Fibroblast of skin of right biceps (primary cell): ENCODE data around the gene ACTRT2.

ENCODE experiments used
- DNase-seq: peaks from one replicate; pipeline ENCODE4 v3.0.0-alpha.2; 2013

ACTRT2 gene

DNA sequence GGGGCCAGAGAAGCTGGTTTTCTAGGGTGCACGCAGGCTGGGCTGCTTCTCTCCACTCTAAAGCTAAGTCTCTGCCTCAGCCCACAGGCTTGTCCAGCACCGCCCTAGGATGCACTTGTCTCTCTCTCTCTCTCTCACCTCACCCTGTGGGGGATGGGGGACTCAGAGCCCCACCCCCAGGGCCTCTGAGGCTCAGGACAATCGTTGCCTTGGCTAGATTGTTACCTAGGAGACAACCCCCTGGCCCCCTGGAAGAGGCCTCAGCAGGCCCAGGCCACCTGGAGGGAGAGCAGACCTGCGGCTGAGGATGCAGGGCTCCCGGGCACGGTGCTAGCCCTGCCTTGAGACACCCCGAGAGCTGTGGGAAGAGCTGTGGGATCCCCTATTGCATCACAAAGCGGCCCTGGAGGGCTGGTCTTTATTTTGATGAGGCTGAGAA lies at the start of gene ACTRT2:
Gene ACTRT2, plus strand, starts transcription at position 235 of the 439 bp plus-strand sequence. CDS start 220 bp downstream, outside the sequence.
- DNase-seq, result no peak

- DNase-seq, result no peak
These were observed 49.7 kb upstream of the ACTRT2 start for GRCh38 chr1:2971609-2972008.

DNA sequence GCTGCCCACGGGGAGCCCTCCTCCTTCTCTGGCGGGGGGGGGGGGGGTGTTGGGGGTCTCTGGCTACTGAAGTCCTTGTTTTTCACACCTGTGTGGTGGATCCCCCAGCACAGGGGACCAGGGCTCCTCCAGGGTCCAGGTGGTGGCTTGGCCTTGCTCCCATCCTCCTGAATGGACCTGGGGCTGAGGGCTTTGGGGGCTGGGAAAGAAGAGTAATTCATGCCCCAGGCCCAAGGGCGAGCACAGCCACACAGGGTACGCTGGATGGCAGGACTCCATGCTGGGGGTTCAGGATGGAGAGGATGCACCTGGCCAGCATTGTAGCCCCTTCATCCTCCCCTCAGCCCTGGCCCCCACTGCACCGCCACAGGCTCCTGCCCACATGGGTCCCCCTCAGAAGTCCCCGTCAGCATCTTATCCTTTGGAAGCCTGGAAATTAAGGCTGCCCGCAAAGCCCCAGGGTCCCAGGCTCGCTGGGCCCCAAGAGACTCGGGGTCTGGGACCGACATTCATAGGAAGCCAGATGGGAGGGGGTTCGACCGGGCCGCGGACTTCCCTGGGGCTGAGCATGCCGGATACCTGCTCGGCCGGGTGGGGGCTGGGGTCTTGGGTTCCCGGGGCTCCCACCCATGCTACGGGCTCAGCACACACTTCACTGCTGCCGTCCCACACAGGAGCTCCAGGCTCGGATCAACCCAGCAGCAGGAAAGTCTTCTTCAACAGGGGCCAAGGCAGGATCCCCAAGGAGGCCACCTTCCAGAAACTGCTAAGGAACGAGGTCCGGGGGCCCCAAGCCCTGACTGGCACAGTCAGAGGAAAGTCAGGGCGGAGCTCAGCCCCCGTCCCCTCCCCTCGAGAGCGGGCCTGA lies 49.0 kb upstream of the ACTRT2 start:
- DNase-seq, result no peak

- DNase-seq, result no peak
These were observed 48.2 kb upstream of the ACTRT2 start for GRCh38 chr1:2972879-2973575.

DNA sequence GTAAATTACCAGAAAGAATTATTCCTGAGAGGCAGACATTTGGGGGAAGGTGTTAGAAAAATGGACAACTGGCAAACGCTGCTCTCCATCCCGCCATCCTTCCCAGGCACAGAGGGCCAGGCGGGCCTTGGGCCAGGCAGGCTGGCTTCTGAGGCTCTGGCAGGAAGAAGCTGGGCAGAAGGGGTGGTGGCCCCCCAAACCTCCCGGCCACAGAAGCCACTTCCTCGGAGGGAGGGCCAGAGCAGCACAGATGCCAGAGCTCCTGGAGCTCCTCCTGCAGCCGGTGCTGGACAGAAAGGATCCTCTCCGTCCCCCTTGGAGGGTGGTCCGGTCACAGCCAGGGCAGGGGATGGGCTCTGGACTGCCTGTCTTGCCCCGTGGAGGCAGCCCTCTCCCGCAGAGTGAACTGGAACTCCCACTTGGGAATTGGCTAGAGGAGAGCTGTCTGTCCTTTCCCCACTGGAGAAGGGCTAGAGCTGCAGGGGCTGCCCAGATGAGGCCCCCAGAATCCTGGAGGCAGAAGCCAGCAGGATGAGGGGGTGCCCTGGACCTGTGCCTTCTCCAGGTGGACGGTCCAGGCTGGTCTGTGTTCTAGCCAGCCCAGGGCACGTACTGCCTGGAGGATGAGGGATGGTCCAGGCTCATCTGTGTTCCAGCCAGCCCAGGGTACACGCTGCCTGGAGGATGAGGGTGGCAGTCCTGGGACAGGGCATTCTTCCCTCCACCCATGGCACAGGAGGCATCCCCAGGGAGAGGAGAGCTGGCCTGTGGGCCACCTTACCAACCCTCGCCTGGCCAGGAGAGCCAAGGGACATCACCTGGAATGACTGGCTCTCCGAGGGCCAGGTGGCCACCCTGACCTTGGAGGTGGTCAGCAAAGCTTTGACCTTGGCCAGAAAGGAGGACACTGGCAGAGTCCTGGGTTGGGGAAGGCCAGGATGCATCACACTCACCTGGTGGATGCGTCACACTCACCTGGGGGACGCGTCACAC lies 47.4 kb upstream of the ACTRT2 start:
- no peak for DNase-seq

DNA sequence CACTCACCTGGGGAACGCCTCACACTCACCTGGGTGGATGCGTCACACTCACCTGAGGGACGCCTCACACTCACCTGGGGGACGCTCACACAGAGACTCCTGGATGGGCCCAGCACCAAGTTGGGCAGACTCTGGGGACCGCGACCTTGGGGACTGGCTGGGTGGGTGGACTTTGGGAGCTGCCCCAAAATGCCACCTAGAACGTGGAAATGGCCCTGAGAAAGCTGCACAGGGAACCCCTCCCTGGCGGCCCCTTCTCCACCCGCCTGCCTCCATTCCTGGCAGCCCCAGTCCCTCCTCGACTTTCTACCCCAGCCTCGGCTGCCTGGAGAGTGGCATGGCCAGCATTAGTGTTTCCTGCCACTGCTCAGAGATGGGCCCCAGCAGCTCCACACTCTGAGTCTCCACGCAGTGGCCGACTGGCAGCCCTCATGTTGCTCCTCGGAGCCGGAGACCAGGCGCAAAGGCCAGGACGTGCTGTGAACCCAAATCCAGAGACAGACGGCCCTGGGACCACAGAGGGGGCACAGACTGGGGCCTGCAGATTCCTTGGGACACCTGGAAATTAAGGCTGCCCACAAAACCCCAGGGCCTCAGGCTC lies 46.5 kb upstream of the ACTRT2 start:
- no peak for DNase-seq

- DNase-seq, result peak; percentile 37
These were observed 45.6 kb upstream of the ACTRT2 start for GRCh38 chr1:2975466-2976179.

DNA sequence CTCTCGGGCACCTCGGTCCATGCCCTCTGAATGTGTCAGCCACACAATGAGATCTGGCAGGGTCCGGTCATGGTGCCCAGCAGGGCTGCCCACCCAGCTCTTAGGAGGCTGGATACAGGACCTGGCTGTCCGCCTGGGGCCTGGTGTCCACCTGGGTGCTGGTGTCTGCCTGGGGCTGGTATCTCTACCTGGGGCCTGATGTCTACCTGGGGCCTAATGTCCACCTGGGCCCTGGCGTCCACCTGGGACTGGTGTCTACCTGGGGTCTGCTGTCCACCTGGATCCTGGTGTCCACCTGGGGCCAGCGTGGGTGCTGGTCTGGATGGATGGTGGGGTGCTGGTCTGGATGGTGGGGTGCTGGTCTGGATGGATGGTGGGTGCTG lies 45.1 kb upstream of the ACTRT2 start:
- DNase-seq, result no peak

GRCh38 chr1:2977886-2978611 lies 43.2 kb upstream of the ACTRT2 start:
- no peak for DNase-seq

- DNase-seq, result no peak
These were observed 42.5 kb upstream of the ACTRT2 start for GRCh38 chr1:2978691-2979190.

- DNase-seq, result no peak
These were observed 41.8 kb upstream of the ACTRT2 start for GRCh38 chr1:2979191-2980072.

- no peak for DNase-seq
These were observed 41.0 kb upstream of the ACTRT2 start for GRCh38 chr1:2980073-2980791.

- no peak for DNase-seq
These were observed 40.4 kb upstream of the ACTRT2 start for GRCh38 chr1:2980849-2981248.

DNA sequence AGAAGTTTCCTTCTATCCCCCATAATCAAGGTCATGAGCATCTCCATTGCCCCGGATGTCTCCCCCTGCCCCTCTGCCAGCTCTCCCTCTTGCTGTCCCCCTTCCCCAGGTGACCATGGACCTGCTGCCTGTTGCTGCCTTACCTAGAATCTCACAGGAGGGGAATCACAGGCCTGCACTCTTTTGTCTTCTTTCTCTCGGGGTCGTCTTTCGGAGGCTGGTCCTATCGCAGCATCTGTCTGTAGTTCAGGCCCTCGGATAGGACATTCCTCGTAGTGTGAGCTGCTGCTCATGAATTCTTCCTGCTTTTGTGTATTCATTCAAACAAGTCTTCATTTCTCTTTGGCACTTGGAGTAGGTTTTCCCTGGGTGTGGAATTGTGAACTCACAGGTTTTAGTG lies 39.9 kb upstream of the ACTRT2 start:
- no peak for DNase-seq

DNA sequence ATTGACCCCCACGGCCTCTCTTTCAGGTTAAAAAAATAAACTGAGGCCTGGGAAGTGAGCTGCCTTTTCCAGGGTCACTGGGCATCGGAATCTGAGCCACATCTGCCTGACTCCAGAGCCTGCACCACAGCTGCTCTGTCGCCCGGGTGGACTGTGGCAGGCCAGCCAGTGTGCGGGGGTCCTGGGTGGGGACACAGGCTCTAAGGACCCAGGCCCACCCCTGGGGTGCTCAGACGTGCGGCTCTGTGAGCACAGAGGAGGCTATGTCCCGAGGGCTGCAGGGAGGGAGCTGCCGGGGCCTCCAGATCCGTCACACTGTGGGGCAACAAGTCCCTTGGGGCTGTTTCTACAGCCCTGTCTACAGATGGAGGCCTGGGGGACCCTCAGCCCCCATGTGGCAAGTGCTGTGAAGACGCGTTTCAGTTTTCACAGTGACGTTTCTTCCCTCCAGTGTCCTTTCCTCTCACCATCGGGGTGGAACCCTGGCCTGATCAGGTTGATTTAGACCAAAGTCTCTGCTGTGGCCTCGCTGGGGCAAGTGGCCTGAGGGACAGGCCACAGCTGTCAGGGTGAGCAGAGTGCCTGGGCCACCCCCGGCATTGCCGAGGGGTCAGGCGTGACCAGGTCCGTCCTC lies 39.2 kb upstream of the ACTRT2 start:
- DNase-seq, result no peak

DNA sequence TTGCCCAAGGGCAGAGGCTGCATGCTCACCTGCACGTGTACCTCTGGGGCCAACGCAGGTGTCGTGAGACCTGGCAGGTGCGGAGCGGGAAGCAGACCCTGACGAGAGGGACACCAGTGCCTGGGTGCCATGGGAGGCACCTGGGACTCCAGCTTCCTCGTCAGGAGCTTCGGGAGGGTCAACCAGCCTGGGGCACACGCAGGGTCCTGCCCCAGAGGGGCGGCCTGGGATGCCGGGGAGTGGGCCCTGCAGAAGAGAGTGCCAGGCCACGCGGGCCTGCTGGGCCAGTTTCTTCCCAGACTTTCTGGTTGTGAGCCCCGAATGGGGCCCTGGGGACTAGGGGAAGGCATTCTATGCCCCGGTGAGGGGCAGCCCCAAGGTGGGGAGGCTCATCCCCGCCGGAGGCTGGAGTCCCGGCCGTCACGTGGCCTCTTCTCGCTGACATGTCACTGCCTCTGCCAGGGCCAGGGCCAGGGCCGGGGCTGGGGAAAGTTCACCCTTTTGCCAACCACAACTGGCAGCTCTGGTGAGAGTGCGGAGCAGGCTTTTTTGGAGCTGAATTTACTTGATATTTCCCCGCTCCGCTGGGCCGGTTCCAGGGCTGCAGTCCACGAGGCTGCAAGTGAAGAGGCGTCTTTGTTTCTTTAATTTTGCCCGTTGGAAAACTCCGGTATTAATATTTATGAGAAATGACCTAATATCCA lies 38.5 kb upstream of the ACTRT2 start:
- DNase-seq, result no peak

DNA sequence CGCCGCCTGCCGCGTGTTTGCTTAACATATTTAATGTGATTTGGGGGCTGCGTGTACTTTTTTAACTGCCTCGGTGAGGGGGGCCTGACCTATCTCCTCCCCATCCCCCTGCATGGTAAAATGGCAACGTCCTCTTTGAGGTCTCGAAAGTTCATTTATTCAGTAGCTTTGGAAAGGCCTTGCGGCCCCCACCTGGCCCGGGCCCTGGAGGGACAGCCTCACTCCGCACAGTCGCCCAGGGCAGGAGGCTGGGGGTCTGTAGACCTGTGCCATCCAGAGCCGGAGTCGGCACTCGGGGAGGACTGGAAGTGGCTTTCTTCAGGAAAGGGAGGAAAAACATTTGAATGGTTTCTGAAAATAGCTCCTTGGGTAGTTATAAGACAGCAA lies 38.0 kb upstream of the ACTRT2 start:
- DNase-seq, result no peak
